K562 (cell line): ENCODE results near the gene ARHGAP4. TPM values are rescaled to one million over a fixed set of nuclear protein-coding genes. Genes with fewer than 3 reads are reported as not detected.

ENCODE experiments used
- BCL6 ChIP-seq: fragments of 250-450 bp; sonication (Bioruptor Pico); IDR thresholded peaks from 2 replicates; pipeline ENCODE4 v1.4.0; 2020
- CBFA2T3 ChIP-seq: fragments of 450-650 bp; IDR thresholded peaks from 2 replicates; pipeline ENCODE4 v1.6.1; 2017
- CHCHD3 ChIP-seq: fragments of 250-450 bp; sonication (Bioruptor Pico); IDR thresholded peaks from 2 replicates; pipeline ENCODE4 v2.1.2; 2022; ENCODE audit warnings: mild to moderate bottlenecking
- FOXO4 ChIP-seq: fragments of 450-650 bp; formaldehyde crosslinking; IDR thresholded peaks from 2 replicates; pipeline ENCODE4 v1.4.0; 2020; ENCODE audit warnings: mild to moderate bottlenecking, moderate library complexity
- GATAD2B ChIP-seq: fragments of 450-650 bp; IDR thresholded peaks from 2 replicates; pipeline ENCODE4 v1.6.1; 2017; ENCODE audit warnings: mild to moderate bottlenecking, borderline replicate concordance
- HOXB6 ChIP-seq: fragments of 250-450 bp; sonication (Bioruptor Pico); IDR thresholded peaks from 2 replicates; pipeline ENCODE4 v1.5.1; 2022; ENCODE audit warnings: mild to moderate bottlenecking, borderline replicate concordance
- KDM2B ChIP-seq: fragments of 250-450 bp; sonication (Bioruptor Pico); IDR thresholded peaks from 2 replicates; pipeline ENCODE4 v1.8.0; 2021; ENCODE audit warnings: mild to moderate bottlenecking, moderate library complexity
- MCM5 ChIP-seq: fragments of 450-650 bp; IDR thresholded peaks from 2 replicates; pipeline ENCODE4 v1.6.1; 2016; ENCODE audit warnings: low read depth
- MECOM ChIP-seq: fragments of 250-450 bp; sonication (Bioruptor Pico); IDR thresholded peaks from 2 replicates; pipeline ENCODE4 v1.8.0; 2022; ENCODE audit warnings: inconsistent platforms
- OTX1 ChIP-seq: fragments of 450-650 bp; formaldehyde crosslinking; IDR thresholded peaks from 2 replicates; pipeline ENCODE4 v1.4.0; 2022; ENCODE audit warnings: mild to moderate bottlenecking
- PCBP2 ChIP-seq: fragments of 200-400 bp; formaldehyde crosslinking; IDR thresholded peaks from 2 replicates; pipeline ENCODE4 v1.6.1; 2018; ENCODE audit warnings: low read length, low read depth, mild to moderate bottlenecking, moderate library complexity; ENCODE audit not compliant: poor library complexity, severe bottlenecking
- POLR2A ChIP-seq: fragments of 450-650 bp; conservative IDR thresholded peaks from 2 replicates; pipeline ENCODE4 v1.6.1; 2016
- SETDB1 ChIP-seq: IDR thresholded peaks from one replicate; pipeline ENCODE4 v1.6.1; 2012; ENCODE audit warnings: low read length, control low read depth, inconsistent platforms
- SMAD3 ChIP-seq: fragments of 450-650 bp; formaldehyde crosslinking; conservative IDR thresholded peaks from 2 replicates; pipeline ENCODE4 v1.4.0; 2020; ENCODE audit warnings: mild to moderate bottlenecking
- SOX6 ChIP-seq: fragments of 450-650 bp; IDR thresholded peaks from 2 replicates; pipeline ENCODE4 v1.6.1; 2014; ENCODE audit warnings: mild to moderate bottlenecking
- TAF1 ChIP-seq: IDR thresholded peaks from 2 replicates; pipeline ENCODE4 v1.6.1; 2011; ENCODE audit warnings: mild to moderate bottlenecking, low read length, moderate library complexity; ENCODE audit not compliant: insufficient read depth, control insufficient read depth, severe bottlenecking; ENCODE audit errors: extremely low read depth
- XRCC3 ChIP-seq: fragments of 450-650 bp; IDR thresholded peaks from 2 replicates; pipeline ENCODE4 v1.6.1; 2017; ENCODE audit warnings: mild to moderate bottlenecking, moderate library complexity
- ZFX ChIP-seq: sonication (generic); formaldehyde crosslinking; IDR thresholded peaks from 2 replicates; pipeline ENCODE4 v1.8.0; 2022; ENCODE audit warnings: mild to moderate bottlenecking, missing genetic modification reagents, moderate library complexity
- ZKSCAN8 ChIP-seq: fragments of 200-800 bp; sonication (Bioruptor generic); IDR thresholded peaks from 2 replicates; pipeline ENCODE4 v1.6.1; 2016; ENCODE audit warnings: missing genetic modification characterization, missing compliant biosample characterization
- ZNF197 ChIP-seq: fragments of 200-800 bp; sonication (Bioruptor generic); IDR thresholded peaks from 2 replicates; pipeline ENCODE4 v1.6.1; 2016; ENCODE audit warnings: low read depth, missing genetic modification characterization, missing compliant biosample characterization
- ZNF24 ChIP-seq: fragments of 450-650 bp; IDR thresholded peaks from 2 replicates; pipeline ENCODE4 v1.6.1; 2016
- ZNF263 ChIP-seq: sonication (generic); formaldehyde crosslinking; IDR thresholded peaks from 2 replicates; pipeline ENCODE4 v1.8.0; 2022; ENCODE audit warnings: mild to moderate bottlenecking, missing genetic modification reagents, borderline replicate concordance
- ZNF277 ChIP-seq: fragments of 250-450 bp; sonication (Bioruptor Pico); IDR thresholded peaks from 2 replicates; pipeline ENCODE4 v1.8.0; 2022; ENCODE audit warnings: inconsistent platforms, mild to moderate bottlenecking, moderate library complexity, borderline replicate concordance
- ZNF3 ChIP-seq: fragments of 250-450 bp; sonication (Bioruptor Pico); IDR thresholded peaks from 2 replicates; pipeline ENCODE4 v1.5.0; 2021; ENCODE audit warnings: mild to moderate bottlenecking, moderate library complexity
- ZNF511 ChIP-seq: sonication (generic); formaldehyde crosslinking; IDR thresholded peaks from 2 replicates; pipeline ENCODE4 v1.8.0; 2022; ENCODE audit warnings: mild to moderate bottlenecking, missing genetic modification reagents
- polyA plus RNA-seq, 8 experiments: library from polyadenylated mRNA; depleted of rRNA in 4 of 8; stranded (reverse) in 5 of 8; unstranded in 3 of 8; fragments of >200 nt; fragmentation: Nextera tagmentation in 2 of 8; fragmentation: Illumina TruSeq in 1 of 8; extraction: Ambion mirVana in 2 of 8; extraction: Trizol in 1 of 8; gene quantifications; 2 replicates each; pipeline versions ENCODE4 v1.2.1 to v1.2.3, GENCODE V29; 2011 to 2014; ENCODE audit warnings: inconsistent platforms in 1 of 8, missing spikeins in 1 of 8
- total RNA-seq, 7 experiments: library from RNA; depleted of rRNA in 6 of 7; stranded (reverse); fragments of >200 nt in 6 of 7; fragmentation: Illumina TruSeq in 2 of 7; extraction: Trizol in 2 of 7; gene quantifications; 2 replicates each; pipeline versions ENCODE4 v1.2.1 to v1.2.3, GENCODE V29; 2011 to 2021; ENCODE audit warnings: low replicate concordance in 1 of 7

ARHGAP4 gene
- total and polyA plus RNA-seq, 9 of the 15 experiments (the other 6 are each of a cell fraction or from before 2014, with no cell fraction given): 0.30 to 81.8 (median 13.5) TPM

DNA sequence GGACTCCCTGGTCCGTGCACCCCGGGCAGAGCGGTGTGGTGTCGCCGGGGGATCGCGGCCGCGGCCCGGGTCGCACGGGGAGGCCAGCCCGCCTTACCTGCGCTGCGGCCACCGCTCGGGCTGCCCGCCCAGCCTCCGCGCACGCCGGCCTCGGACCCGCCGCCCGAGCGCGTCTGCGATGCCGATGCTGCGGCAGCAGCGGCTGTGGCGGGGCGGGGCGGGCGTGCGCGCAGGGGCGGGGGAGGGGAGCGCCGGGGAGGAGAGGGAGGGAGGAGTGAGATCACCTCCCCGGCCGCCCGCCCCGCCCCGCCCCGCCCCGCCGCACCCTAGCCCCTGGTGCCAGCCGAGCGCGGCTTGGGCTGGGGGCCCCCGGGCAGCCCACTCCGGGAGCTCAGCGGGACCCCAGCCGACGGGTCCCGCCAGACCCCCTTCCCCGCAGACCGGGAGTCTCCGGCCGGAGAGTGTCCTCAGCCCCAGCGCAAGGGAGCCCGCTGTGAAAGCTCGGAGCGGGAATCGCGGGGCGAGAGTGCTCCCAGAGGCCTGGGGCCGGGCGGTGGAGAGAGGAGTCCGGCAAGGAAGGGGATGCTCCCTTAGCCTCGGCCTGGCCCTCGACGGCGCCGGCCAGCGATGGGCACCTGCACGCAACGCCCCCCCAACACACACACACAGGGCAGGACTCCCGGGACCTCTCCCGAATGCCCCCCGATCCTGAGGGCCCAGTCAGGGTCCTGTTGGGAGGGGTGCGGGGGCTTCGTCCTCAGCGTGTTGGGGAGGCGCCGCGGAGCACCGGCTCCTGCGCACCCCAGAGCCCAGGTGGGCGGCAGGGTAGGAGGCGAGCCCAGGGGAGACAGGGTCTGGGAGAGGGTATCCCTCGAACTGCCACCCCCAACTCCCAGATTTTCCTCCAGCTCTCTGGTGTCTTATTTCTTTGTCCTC lies 39.8 kb downstream of the ARHGAP4 start, which contains the start of gene L1CAM (continued):
- TF ChIP-seq HOXB6 (CRISPR knock-in tag) (no peak), ZNF263 (CRISPR knock-in tag) (peak; percentile 96), FOXO4 (CRISPR knock-in tag) (no peak), CBFA2T3 (no peak), ZFX (CRISPR knock-in tag) (peak; percentile 45; the same call in 1 of the 2 replicates), SMAD3 (CRISPR knock-in tag) (no peak), PCBP2 (no peak), POLR2A (no peak), TAF1 (no peak), OTX1 (CRISPR knock-in tag) (no peak), ZNF511 (CRISPR knock-in tag) (no peak), ZNF24 (no peak), XRCC3 (no peak), ZNF197 (CRISPR knock-in tag) (no peak), GATAD2B (no peak), MCM5 (no peak), ZNF3 (CRISPR knock-in tag) (no peak), ZKSCAN8 (no peak), ZNF277 (no peak), SETDB1 (no peak), BCL6 (CRISPR knock-in tag) (no peak), MECOM (CRISPR knock-in tag) (no peak), KDM2B (no peak), SOX6 (no peak), CHCHD3 (no peak)
